ENCODE measurements around the gene CBFA2T3. TPM values are rescaled to one million over a fixed set of nuclear protein-coding genes. Genes with fewer than 3 reads are reported as not detected.
"Not testable (repeated sequence)": the region's sequence is repeated elsewhere in the genome, so short reads cannot be mapped to it uniquely, and the experiment has no call there.

Gene CBFA2T3
- total RNA-seq, 1 donor: 1.3 TPM

- Histone ChIP-seq H3K9me3 (ENCODE audit: low read depth, low read length) (no peaks in the 10 kb centered on the region), H3K4me3 (ENCODE audit: low read length) (no peak overlapping the region), H3K27me3 (ENCODE audit: insufficient read depth, low read length) (no peaks in the 10 kb centered on the region), H3K4me1 (ENCODE audit: insufficient read depth, low read length) (no peaks in the 10 kb centered on the region)
Measured at GRCh38 chr16:88903267-88903666, 73.7 kb downstream of the CBFA2T3 start.

GRCh38 chr16:88902744-88903143 is 74.3 kb downstream of the CBFA2T3 start:
- Histone ChIP-seq H3K9me3 (ENCODE audit: low read depth, low read length) (no peaks in the 10 kb centered on the region), H3K4me1 (ENCODE audit: insufficient read depth, low read length) (no peaks in the 10 kb centered on the region), H3K4me3 (ENCODE audit: low read length) (no peak overlapping the region), H3K27me3 (ENCODE audit: insufficient read depth, low read length) (no peaks in the 10 kb centered on the region)

GRCh38 chr16:88901718-88902337 is 75.2 kb downstream of the CBFA2T3 start:
- no peak overlapping the region for H3K4me3 ChIP-seq (ENCODE audit: low read length)
- H3K27me3 ChIP-seq (ENCODE audit: insufficient read depth, low read length): no peaks in the 10 kb centered on the region
- no peaks in the 10 kb centered on the region for H3K9me3 ChIP-seq (ENCODE audit: low read depth, low read length)
- no peaks in the 10 kb centered on the region for H3K4me1 ChIP-seq (ENCODE audit: insufficient read depth, low read length)

- Histone ChIP-seq H3K4me1 (ENCODE audit: insufficient read depth, low read length) (no peaks in the 10 kb centered on the region), H3K4me3 (ENCODE audit: low read length) (no peak overlapping the region), H3K27me3 (ENCODE audit: insufficient read depth, low read length) (no peaks in the 10 kb centered on the region), H3K9me3 (ENCODE audit: low read depth, low read length) (no peaks in the 10 kb centered on the region)
Measured at GRCh38 chr16:88900662-88901052, 76.3 kb downstream of the CBFA2T3 start.

- no peaks in the 10 kb centered on the region for H3K4me1 ChIP-seq (ENCODE audit: insufficient read depth, low read length)
- H3K4me3 ChIP-seq (ENCODE audit: low read length): no peak overlapping the region
- no peaks in the 10 kb centered on the region for H3K27me3 ChIP-seq (ENCODE audit: insufficient read depth, low read length)
- no peaks in the 10 kb centered on the region for H3K9me3 ChIP-seq (ENCODE audit: low read depth, low read length)
Measured at GRCh38 chr16:88899901-88900661, 76.9 kb downstream of the CBFA2T3 start.

- no peak overlapping the region for H3K4me3 ChIP-seq (ENCODE audit: low read length)
- H3K4me1 ChIP-seq (ENCODE audit: insufficient read depth, low read length): no peaks in the 10 kb centered on the region
- H3K27me3 ChIP-seq (ENCODE audit: insufficient read depth, low read length): no peaks in the 10 kb centered on the region
- H3K9me3 ChIP-seq (ENCODE audit: low read depth, low read length): no peaks in the 10 kb centered on the region
Measured at GRCh38 chr16:88897696-88898425, 79.1 kb downstream of the CBFA2T3 start.

GRCh38 chr16:88896238-88897070 is 80.6 kb downstream of the CBFA2T3 start:
- Histone ChIP-seq H3K4me3 (ENCODE audit: low read length) (no peak overlapping the region), H3K4me1 (ENCODE audit: insufficient read depth, low read length) (no peaks in the 10 kb centered on the region), H3K9me3 (ENCODE audit: low read depth, low read length) (no peaks in the 10 kb centered on the region), H3K27me3 (ENCODE audit: insufficient read depth, low read length) (no peaks in the 10 kb centered on the region)

GRCh38 chr16:88895335-88895734 is 81.7 kb downstream of the CBFA2T3 start:
- Histone ChIP-seq H3K9me3 (ENCODE audit: low read depth, low read length) (no peaks in the 10 kb centered on the region), H3K4me3 (ENCODE audit: low read length) (no peak overlapping the region), H3K27me3 (ENCODE audit: insufficient read depth, low read length) (no peaks in the 10 kb centered on the region), H3K4me1 (ENCODE audit: insufficient read depth, low read length) (no peaks in the 10 kb centered on the region)

- no peaks in the 10 kb centered on the region for H3K4me1 ChIP-seq (ENCODE audit: insufficient read depth, low read length)
- H3K9me3 ChIP-seq (ENCODE audit: low read depth, low read length): no peaks in the 10 kb centered on the region
- no peaks in the 10 kb centered on the region for H3K27me3 ChIP-seq (ENCODE audit: insufficient read depth, low read length)
- no peak overlapping the region for H3K4me3 ChIP-seq (ENCODE audit: low read length)
Measured at GRCh38 chr16:88894681-88895300, 82.2 kb downstream of the CBFA2T3 start.

GRCh38 chr16:88894266-88894665 is 82.7 kb downstream of the CBFA2T3 start:
- not testable (repeated sequence) for H3K9me3 ChIP-seq (ENCODE audit: low read depth, low read length); H3K27me3 ChIP-seq (ENCODE audit: insufficient read depth, low read length); H3K4me1 ChIP-seq (ENCODE audit: insufficient read depth, low read length); H3K4me3 ChIP-seq (ENCODE audit: low read length)

- Histone ChIP-seq H3K27me3 (ENCODE audit: insufficient read depth, low read length) (no peaks in the 10 kb centered on the region), H3K4me3 (ENCODE audit: low read length) (no peak overlapping the region), H3K9me3 (ENCODE audit: low read depth, low read length) (no peaks in the 10 kb centered on the region), H3K4me1 (ENCODE audit: insufficient read depth, low read length) (no peaks in the 10 kb centered on the region)
Measured at GRCh38 chr16:88893127-88893968, 83.7 kb downstream of the CBFA2T3 start.

- Histone ChIP-seq H3K4me1 (ENCODE audit: insufficient read depth, low read length) (no peaks in the 10 kb centered on the region), H3K4me3 (ENCODE audit: low read length) (no peak overlapping the region), H3K9me3 (ENCODE audit: low read depth, low read length) (no peaks in the 10 kb centered on the region), H3K27me3 (ENCODE audit: insufficient read depth, low read length) (no peaks in the 10 kb centered on the region)
Measured at GRCh38 chr16:88892065-88892464, 84.9 kb downstream of the CBFA2T3 start.

GRCh38 chr16:88891083-88891482 is 85.9 kb downstream of the CBFA2T3 start:
- Histone ChIP-seq H3K9me3 (ENCODE audit: low read depth, low read length) (no peaks in the 10 kb centered on the region), H3K27me3 (ENCODE audit: insufficient read depth, low read length) (no peaks in the 10 kb centered on the region), H3K4me1 (ENCODE audit: insufficient read depth, low read length) (no peaks in the 10 kb centered on the region), H3K4me3 (ENCODE audit: low read length) (no peak overlapping the region)
